Measurements from ENCODE around the gene PIGS. TPM values are rescaled to one million over a fixed set of nuclear protein-coding genes. Genes with fewer than 3 reads are reported as not detected.

Gene PIGS
- total RNA-seq, 2 donors from 2014 or later = 68.7 to 131 TPM

DNA sequence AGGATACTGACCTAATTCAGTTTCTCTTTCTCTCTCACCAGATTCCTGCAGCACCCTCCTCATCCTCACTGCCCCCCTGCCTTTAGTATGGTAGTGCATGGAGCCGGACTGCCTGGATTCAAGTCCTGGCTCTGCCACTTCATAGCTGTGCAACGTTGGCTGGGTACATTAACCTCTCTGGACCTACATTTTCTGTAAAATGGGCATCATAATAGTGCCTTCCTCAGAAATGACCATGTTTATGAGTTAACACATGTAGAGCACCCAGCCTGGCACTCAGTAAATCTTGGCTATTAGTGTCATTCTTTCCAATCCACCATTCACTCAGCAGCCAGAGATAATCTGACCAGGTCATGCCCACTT, 26.2 kb downstream of the PIGS start:
- no peak overlapping the region for H3K27ac ChIP-seq
- TF ChIP-seq, protein P1, sequence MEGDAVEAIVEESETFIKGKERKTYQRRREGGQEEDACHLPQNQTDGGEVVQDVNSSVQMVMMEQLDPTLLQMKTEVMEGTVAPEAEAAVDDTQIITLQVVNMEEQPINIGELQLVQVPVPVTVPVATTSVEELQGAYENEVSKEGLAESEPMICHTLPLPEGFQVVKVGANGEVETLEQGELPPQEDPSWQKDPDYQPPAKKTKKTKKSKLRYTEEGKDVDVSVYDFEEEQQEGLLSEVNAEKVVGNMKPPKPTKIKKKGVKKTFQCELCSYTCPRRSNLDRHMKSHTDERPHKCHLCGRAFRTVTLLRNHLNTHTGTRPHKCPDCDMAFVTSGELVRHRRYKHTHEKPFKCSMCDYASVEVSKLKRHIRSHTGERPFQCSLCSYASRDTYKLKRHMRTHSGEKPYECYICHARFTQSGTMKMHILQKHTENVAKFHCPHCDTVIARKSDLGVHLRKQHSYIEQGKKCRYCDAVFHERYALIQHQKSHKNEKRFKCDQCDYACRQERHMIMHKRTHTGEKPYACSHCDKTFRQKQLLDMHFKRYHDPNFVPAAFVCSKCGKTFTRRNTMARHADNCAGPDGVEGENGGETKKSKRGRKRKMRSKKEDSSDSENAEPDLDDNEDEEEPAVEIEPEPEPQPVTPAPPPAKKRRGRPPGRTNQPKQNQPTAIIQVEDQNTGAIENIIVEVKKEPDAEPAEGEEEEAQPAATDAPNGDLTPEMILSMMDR (IDR thresholded peaks at IDR 0.05) = no peak
- TF ChIP-seq POLR2AphosphoS5 (IDR thresholded peaks at IDR 0.05) (no peak), POLR2A (IDR thresholded peaks at IDR 0.05) (no peak)
- H3K27me3 ChIP-seq (replicated peaks; ENCODE audit: insufficient read depth) = no peaks in the 10 kb centered on the region
- no peaks in the 10 kb centered on the region for H3K9me3 ChIP-seq
- no peaks in the 10 kb centered on the region for H3K4me1 ChIP-seq (replicated peaks)
- no peaks in the 10 kb centered on the region for H3K36me3 ChIP-seq
- 83% methylated on average over 2 of the region's 2 CpGs for whole genome bisulfite sequencing
- intact Hi-C loops (cut with DNase I) = loop anchor here (5.0 kb wide), 1 partner anchor 67 kb away; the partner anchor contains the start of gene RSKR
- no peak for DNase-seq (ENCODE audit: low spot score)
- H3K4me3 ChIP-seq = no peak overlapping the region

DNA sequence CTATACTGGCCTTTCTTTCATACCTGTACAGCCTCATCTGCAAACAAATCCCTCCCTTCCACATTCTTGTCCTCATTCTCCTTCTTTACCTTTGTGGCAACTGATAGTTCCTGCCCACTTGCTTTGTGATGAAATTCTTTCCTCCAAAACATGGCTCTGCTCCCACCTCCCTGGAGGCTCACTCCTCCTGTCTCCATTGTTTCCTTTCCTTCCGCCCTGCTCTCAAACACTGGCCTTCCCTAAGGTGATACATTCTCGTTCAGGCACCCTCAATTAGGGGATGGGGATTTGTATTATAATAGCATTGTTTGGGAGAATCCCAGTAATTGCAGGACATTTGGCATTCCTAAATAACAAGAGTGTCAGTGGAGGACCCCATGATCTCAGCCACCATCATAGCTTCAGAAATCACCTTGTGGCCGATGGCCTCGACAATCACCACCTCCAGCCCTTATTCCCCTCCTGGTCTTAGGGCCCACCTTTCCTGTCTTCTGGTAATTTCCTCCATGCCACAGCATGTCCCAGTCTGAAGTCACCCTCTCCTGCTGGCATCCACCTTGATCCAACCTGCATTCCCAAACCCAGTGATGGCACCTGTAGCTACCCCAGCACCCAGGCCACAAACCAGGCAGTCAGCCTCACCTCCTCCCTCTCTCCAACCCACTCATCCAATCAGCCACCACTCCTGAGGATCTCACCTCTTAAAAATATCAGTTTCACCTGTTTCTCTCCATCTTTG, 26.8 kb downstream of the PIGS start:
- intact Hi-C loops (cut with DNase I) = loop anchor here (5.0 kb wide), 2 partner anchors 47 to 68 kb away; partner anchors contain the start of gene RSKR
- H3K4me1 ChIP-seq (replicated peaks) = no peaks in the 10 kb centered on the region
- 63% methylated on average over 4 of the region's 4 CpGs for WGBS

DNA sequence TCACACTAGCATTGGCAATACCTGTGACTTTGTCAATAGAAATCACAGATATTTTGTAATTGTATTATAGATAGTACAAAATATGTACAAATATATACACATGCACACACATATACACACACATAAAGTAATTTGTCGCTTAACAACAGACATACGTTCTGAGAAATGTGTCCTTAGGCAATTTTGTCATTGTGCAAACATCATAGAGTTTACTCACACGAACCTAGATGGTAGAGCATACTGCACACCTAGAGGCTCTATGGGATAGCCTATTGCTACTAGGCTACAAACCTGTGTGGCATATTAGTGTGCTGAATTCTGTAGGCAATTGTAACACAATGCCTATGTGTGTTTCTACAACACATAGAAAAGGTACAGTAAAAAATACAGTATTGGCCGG, 29.9 kb downstream of the PIGS start:
- no peaks in the 10 kb centered on the region for H3K4me1 ChIP-seq (replicated peaks)
- no peaks in the 10 kb centered on the region for H3K9me3 ChIP-seq
- no peak overlapping the region for H3K4me3 ChIP-seq
- H3K36me3 ChIP-seq = no peaks in the 10 kb centered on the region
- TF ChIP-seq, protein P1 (IDR thresholded peaks at IDR 0.05) = no peak
- no peak for TF ChIP-seq POLR2A (IDR thresholded peaks at IDR 0.05)
- no peak for TF ChIP-seq POLR2AphosphoS5 (IDR thresholded peaks at IDR 0.05)
- H3K27me3 ChIP-seq (replicated peaks; ENCODE audit: insufficient read depth) = no peaks in the 10 kb centered on the region
- intact Hi-C loops (cut with DNase I) = loop anchor here (5.0 kb wide), 1 partner anchor 44 kb away; no protein-coding TSS in a partner anchor
- DNase-seq (ENCODE audit: low spot score) = no peak
- WGBS = 83% methylated on average over 4 of the region's 4 CpGs
- no peak overlapping the region for H3K27ac ChIP-seq

More for the DNA sequence above, 26.8 kb downstream of the PIGS start:
- no peaks in the 10 kb centered on the region for H3K9me3 ChIP-seq
- DNase-seq (ENCODE audit: low spot score) = no peak
- H3K27me3 ChIP-seq (replicated peaks; ENCODE audit: insufficient read depth) = no peaks in the 10 kb centered on the region
- no peak for TF ChIP-seq POLR2A (IDR thresholded peaks at IDR 0.05)
- TF ChIP-seq POLR2AphosphoS5 (IDR thresholded peaks at IDR 0.05) = no peak
- TF ChIP-seq, protein P1 (IDR thresholded peaks at IDR 0.05) = no peak
- no peak overlapping the region for H3K4me3 ChIP-seq
- no peak overlapping the region for H3K27ac ChIP-seq
- H3K36me3 ChIP-seq = no peaks in the 10 kb centered on the region

DNA sequence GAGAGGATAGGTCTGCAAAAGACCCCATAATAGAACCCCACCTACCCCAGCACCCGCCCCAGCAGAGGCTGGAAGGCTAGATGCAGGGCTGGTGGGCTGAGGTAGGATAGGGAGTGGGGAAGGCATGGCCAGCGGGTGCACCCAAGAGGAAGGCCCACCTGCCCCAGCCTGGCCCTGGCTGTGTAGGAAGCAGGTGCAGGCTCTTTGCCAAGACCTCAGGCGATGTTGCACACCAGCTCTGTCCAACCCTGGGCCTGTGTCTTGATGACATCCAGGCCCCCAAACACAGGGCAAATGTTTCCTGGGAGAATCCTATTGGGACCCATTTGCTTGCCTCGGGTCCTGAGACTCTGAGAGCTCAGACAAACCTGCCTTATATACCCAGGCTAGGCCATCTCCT, 31.1 kb downstream of the PIGS start:
- H3K4me3 ChIP-seq = no peak overlapping the region
- H3K27ac ChIP-seq = no peak overlapping the region
- no peak for DNase-seq (ENCODE audit: low spot score)
- no peaks in the 10 kb centered on the region for H3K27me3 ChIP-seq (replicated peaks; ENCODE audit: insufficient read depth)
- 71% methylated on average over 4 of the region's 4 CpGs for WGBS
- TF ChIP-seq, protein P1 (IDR thresholded peaks at IDR 0.05) = no peak
- TF ChIP-seq POLR2A (IDR thresholded peaks at IDR 0.05) = no peak
- no peaks in the 10 kb centered on the region for H3K36me3 ChIP-seq
- H3K4me1 ChIP-seq (replicated peaks) = no peaks in the 10 kb centered on the region
- H3K9me3 ChIP-seq = no peaks in the 10 kb centered on the region
- intact Hi-C loops (cut with DNase I) = loop anchor here (5.0 kb wide), 1 partner anchor 43 kb away; no protein-coding TSS in a partner anchor
